ENCODE measurements around the gene ELP4. TPM values are rescaled to one million over a fixed set of nuclear protein-coding genes. Genes with fewer than 3 reads are reported as not detected.

The ELP4 gene
- total and polyA plus RNA-seq, 9 of the 15 experiments (the other 6 are each of a cell fraction or from before 2014, with no cell fraction given), result 24.1 to 60.3 (median 38.7) TPM

- TF ChIP-seq ZNF318 (IDR thresholded peaks at IDR 0.05; ENCODE audit: borderline replicate concordance in 1 of 2, low read depth in 1 of 2), result no peak
- TF ChIP-seq HNRNPLL (IDR thresholded peaks at IDR 0.05; ENCODE audit: low read depth, low read length, poor library complexity, severe bottlenecking), result no peak
- no peak for TF ChIP-seq POLR3A (IDR thresholded peaks at IDR 0.05; ENCODE audit: borderline replicate concordance, extremely low read depth, insufficient read depth, insufficient read length)
- TF ChIP-seq E2F5 (CRISPR knock-in tag; IDR thresholded peaks at IDR 0.05), result no peak
- TF ChIP-seq NCOA2 (IDR thresholded peaks at IDR 0.05; ENCODE audit: partially characterized antibody in 2 of 2), result no peak
- TF ChIP-seq ZNF695 (CRISPR knock-in tag; IDR thresholded peaks at IDR 0.05), result no peak
- no peak for TF ChIP-seq ID3 (CRISPR knock-in tag; IDR thresholded peaks at IDR 0.05)
- no peak for TF ChIP-seq ID3 (tag; IDR thresholded peaks at IDR 0.05)
- TF ChIP-seq ZNF282 (CRISPR knock-in tag; IDR thresholded peaks at IDR 0.05), result no peak
- no peak for TF ChIP-seq C11orf30 (IDR thresholded peaks at IDR 0.05; ENCODE audit: low read depth)
- TF ChIP-seq TRIM28 (IDR thresholded peaks at IDR 0.05), result no peak
- TF ChIP-seq CBFA2T3 (IDR thresholded peaks at IDR 0.05), result no peak
- no peak for TF ChIP-seq ZNF277 (CRISPR knock-in tag; IDR thresholded peaks at IDR 0.05; ENCODE audit: borderline replicate concordance)
Measured at GRCh38 chr11:31822175-31822926, 312.8 kb downstream of the ELP4 start (continued).

Measured in K562 (cell line).